ENCODE data around the gene MRPS14. TPM values are rescaled to one million over a fixed set of nuclear protein-coding genes. Genes with fewer than 3 reads are reported as not detected.

Gene MRPS14
- total and polyA plus RNA-seq, 2 donors (not counting 1 experiment from before 2014, with no cell fraction given), result 31.6 to 39.5 TPM

DNA sequence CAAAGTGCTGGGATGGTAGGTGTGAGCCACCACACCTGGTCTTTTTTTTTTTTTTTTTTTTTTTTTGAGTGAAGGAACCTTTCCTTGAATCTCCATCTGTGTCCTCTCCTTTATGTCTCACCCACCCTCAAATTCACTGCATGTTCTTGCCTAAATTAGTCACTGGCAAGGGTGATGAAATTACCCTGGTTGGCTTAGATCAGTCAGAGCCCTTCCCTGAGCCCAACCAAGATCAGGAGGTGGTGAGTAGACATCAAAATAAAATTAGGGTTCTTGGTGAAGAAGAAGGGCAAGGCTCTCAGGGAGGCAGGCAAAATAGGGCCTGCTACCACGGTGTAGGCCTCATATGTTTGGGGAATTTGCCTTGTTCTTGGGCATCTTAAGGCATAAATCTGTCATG is 39.1 kb upstream of the MRPS14 start:
- no peaks in the 10 kb centered on the region for H4K20me1 ChIP-seq (ENCODE audit: control insufficient read depth, extremely low read depth, insufficient read depth, low read length)
- DNase-seq (ENCODE audit: low read depth in 2 of 2), result no peak

DNA sequence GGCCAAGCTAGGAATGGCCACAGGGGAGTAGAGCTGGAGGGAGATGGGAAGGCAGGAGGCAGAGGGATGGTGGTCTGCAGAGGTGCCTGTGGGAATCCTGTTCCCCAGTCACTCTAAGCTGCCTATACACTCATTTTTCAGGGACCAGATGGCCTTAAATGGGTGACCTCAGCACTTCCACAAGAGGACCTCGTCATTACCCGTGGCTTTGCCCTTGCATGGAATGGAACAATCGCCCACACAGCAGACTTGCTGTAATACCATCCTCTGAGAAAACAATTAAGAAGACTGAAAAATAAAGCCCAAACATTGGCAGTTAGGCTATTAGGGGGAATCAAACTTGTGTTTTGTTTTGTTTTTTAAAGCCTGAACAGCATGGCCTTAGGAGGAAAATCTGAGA is 31.5 kb upstream of the MRPS14 start:
- Histone ChIP-seq H3K9me3 (ENCODE audit: control insufficient read depth, insufficient read depth, low read depth, low read length) (no peaks in the 10 kb centered on the region), H2AFZ (ENCODE audit: low read length) (no peak overlapping the region), H3K4me2 (ENCODE audit: extremely low read depth, insufficient read depth, low read length) (no peak overlapping the region), H3K36me3 (ENCODE audit: control insufficient read depth, insufficient read depth, low read length) (no peaks in the 10 kb centered on the region), H4K20me1 (ENCODE audit: control insufficient read depth, extremely low read depth, insufficient read depth, low read length) (no peaks in the 10 kb centered on the region), H3K4me1 (ENCODE audit: control insufficient read depth, extremely low read depth, insufficient read depth, low read length) (no peaks in the 10 kb centered on the region), H3K27ac (ENCODE audit: insufficient read depth, low read length) (no peak overlapping the region), H3K9ac (ENCODE audit: insufficient read depth, low read length) (no peak overlapping the region), H3K27me3 (ENCODE audit: control insufficient read depth, insufficient read depth, low read length) (no peaks in the 10 kb centered on the region), H3K4me3 (replicated peaks in 1 of 4; ENCODE audit: control extremely low read depth in 1 of 4, insufficient read depth in 1 of 4, low read depth in 3 of 4, low read length in 4 of 4) (no peak overlapping the region), H3K79me2 (ENCODE audit: control insufficient read depth, insufficient read depth, low read length) (no peaks in the 10 kb centered on the region)
- TF ChIP-seq EZH2 (IDR thresholded peaks at IDR 0.05; ENCODE audit: low read length, missing control alignments), result no peak
- TF ChIP-seq, protein P1, sequence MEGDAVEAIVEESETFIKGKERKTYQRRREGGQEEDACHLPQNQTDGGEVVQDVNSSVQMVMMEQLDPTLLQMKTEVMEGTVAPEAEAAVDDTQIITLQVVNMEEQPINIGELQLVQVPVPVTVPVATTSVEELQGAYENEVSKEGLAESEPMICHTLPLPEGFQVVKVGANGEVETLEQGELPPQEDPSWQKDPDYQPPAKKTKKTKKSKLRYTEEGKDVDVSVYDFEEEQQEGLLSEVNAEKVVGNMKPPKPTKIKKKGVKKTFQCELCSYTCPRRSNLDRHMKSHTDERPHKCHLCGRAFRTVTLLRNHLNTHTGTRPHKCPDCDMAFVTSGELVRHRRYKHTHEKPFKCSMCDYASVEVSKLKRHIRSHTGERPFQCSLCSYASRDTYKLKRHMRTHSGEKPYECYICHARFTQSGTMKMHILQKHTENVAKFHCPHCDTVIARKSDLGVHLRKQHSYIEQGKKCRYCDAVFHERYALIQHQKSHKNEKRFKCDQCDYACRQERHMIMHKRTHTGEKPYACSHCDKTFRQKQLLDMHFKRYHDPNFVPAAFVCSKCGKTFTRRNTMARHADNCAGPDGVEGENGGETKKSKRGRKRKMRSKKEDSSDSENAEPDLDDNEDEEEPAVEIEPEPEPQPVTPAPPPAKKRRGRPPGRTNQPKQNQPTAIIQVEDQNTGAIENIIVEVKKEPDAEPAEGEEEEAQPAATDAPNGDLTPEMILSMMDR (conservative IDR thresholded peaks at IDR 0.05 in 1 of 2, IDR thresholded peaks at IDR 0.05 in 1 of 2; ENCODE audit: low read depth in 1 of 2, low read length in 2 of 2), result no peak
- DNase-seq (ENCODE audit: low read depth in 2 of 2), result no peak

More for the DNA sequence above, 39.1 kb upstream of the MRPS14 start:
- H3K4me2 ChIP-seq (ENCODE audit: extremely low read depth, insufficient read depth, low read length), result no peak overlapping the region
- no peaks in the 10 kb centered on the region for H3K36me3 ChIP-seq (ENCODE audit: control insufficient read depth, insufficient read depth, low read length)
- H3K27me3 ChIP-seq (ENCODE audit: control insufficient read depth, insufficient read depth, low read length), result no peaks in the 10 kb centered on the region
- H3K79me2 ChIP-seq (ENCODE audit: control insufficient read depth, insufficient read depth, low read length), result no peaks in the 10 kb centered on the region
- no peaks in the 10 kb centered on the region for H3K4me1 ChIP-seq (ENCODE audit: control insufficient read depth, extremely low read depth, insufficient read depth, low read length)
- no peak overlapping the region for H3K9ac ChIP-seq (ENCODE audit: insufficient read depth, low read length)
- TF ChIP-seq EZH2 (IDR thresholded peaks at IDR 0.05; ENCODE audit: low read length, missing control alignments), result no peak
- TF ChIP-seq, protein P1 (conservative IDR thresholded peaks at IDR 0.05 in 1 of 2, IDR thresholded peaks at IDR 0.05 in 1 of 2; ENCODE audit: low read depth in 1 of 2, low read length in 2 of 2), result no peak
- no peak overlapping the region for H3K4me3 ChIP-seq (replicated peaks in 1 of 4; ENCODE audit: control extremely low read depth in 1 of 4, insufficient read depth in 1 of 4, low read depth in 3 of 4, low read length in 4 of 4)
- no peak overlapping the region for H2AFZ ChIP-seq (ENCODE audit: low read length)
- H3K27ac ChIP-seq (ENCODE audit: insufficient read depth, low read length), result no peak overlapping the region
- H3K9me3 ChIP-seq (ENCODE audit: control insufficient read depth, insufficient read depth, low read depth, low read length), result no peaks in the 10 kb centered on the region

DNA sequence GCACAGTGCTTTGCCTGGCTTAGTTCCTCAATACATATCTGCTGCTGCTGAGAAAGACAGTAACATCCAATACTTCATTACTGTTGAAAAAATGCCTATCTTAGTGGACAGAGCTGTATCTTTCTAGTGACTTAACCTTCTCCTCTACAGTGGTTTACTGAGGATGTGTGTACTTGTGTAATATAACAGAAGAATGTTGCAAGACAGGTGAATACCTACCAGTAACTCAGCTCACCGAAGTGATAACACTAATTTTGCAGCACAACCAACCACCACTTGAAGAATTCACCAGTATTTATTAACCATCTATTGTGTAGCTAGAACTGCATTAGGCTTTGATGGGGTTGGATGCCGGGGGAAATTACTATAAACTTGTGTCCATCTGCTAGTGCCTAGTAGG is 27.8 kb upstream of the MRPS14 start:
- Histone ChIP-seq H3K4me3 (replicated peaks in 1 of 4; ENCODE audit: control extremely low read depth in 1 of 4, insufficient read depth in 1 of 4, low read depth in 3 of 4, low read length in 4 of 4) (no peak overlapping the region), H2AFZ (ENCODE audit: low read length) (no peak overlapping the region), H3K27me3 (ENCODE audit: control insufficient read depth, insufficient read depth, low read length) (no peaks in the 10 kb centered on the region), H3K36me3 (ENCODE audit: control insufficient read depth, insufficient read depth, low read length) (no peaks in the 10 kb centered on the region), H3K9ac (ENCODE audit: insufficient read depth, low read length) (no peak overlapping the region), H3K27ac (ENCODE audit: insufficient read depth, low read length) (no peak overlapping the region), H3K4me2 (ENCODE audit: extremely low read depth, insufficient read depth, low read length) (no peak overlapping the region), H4K20me1 (ENCODE audit: control insufficient read depth, extremely low read depth, insufficient read depth, low read length) (no peaks in the 10 kb centered on the region), H3K79me2 (ENCODE audit: control insufficient read depth, insufficient read depth, low read length) (no peaks in the 10 kb centered on the region), H3K9me3 (ENCODE audit: control insufficient read depth, insufficient read depth, low read depth, low read length) (no peaks in the 10 kb centered on the region), H3K4me1 (ENCODE audit: control insufficient read depth, extremely low read depth, insufficient read depth, low read length) (no peaks in the 10 kb centered on the region)
- DNase-seq (ENCODE audit: low read depth in 2 of 2), result no peak
- TF ChIP-seq EZH2 (IDR thresholded peaks at IDR 0.05; ENCODE audit: low read length, missing control alignments), result no peak
